Tibial nerve (tissue), 4 donors: ENCODE measurements around the gene LEP. TPM values are rescaled to one million over a fixed set of nuclear protein-coding genes. Genes with fewer than 3 reads are reported as not detected.

Source experiments
- DNase-seq, 2 donors: peaks; one replicate each; pipeline ENCODE4 v3.0.0-alpha.2; 2019; ENCODE audit warnings: low spot score in 2 of 2
- H3K27ac ChIP-seq, 4 donors: fragments of 200-600 bp; sonication (generic) in 3 of 4; one replicate each; pipeline ENCODE4 v1.5.1; 2017 to 2019; ENCODE audit warnings: mild to moderate bottlenecking in 1 of 4
- H3K27me3 ChIP-seq, 2 donors: fragments of 200-600 bp; sonication (generic) in 1 of 2; one replicate each; pipeline versions ENCODE4 v1.5.1 to v1.6.0; 2017 to 2019
- H3K36me3 ChIP-seq, 3 donors: fragments of 200-600 bp; sonication (generic); one replicate each; pipeline ENCODE4 v1.5.1; 2018 to 2019
- H3K4me1 ChIP-seq, 4 donors: fragments of 200-600 bp; sonication (generic) in 3 of 4; one replicate each; pipeline ENCODE4 v1.5.1; 2017 to 2019
- H3K4me3 ChIP-seq, 4 donors: fragments of 200-600 bp; sonication (generic) in 3 of 4; one replicate each; pipeline ENCODE4 v1.5.1; 2017 to 2019; ENCODE audit warnings: mild to moderate bottlenecking in 1 of 4, moderate library complexity in 1 of 4
- H3K9me3 ChIP-seq, 4 donors: fragments of 200-600 bp; sonication (generic) in 3 of 4; one replicate each; pipeline ENCODE4 v1.5.1; 2017 to 2019
- CTCF ChIP-seq, 5 experiments: fragments of 200-600 bp in 3 of 5; fragments of 450-650 bp in 2 of 5; sonication (generic) in 3 of 5; IDR thresholded peaks; one replicate each; pipeline ENCODE4 v1.5.1; 2016 to 2019; ENCODE audit warnings: antibody characterized with exemption in 5 of 5, mild to moderate bottlenecking in 3 of 5, moderate library complexity in 2 of 5
- EP300 ChIP-seq, 2 donors: sonication (generic); formaldehyde crosslinking; IDR thresholded peaks; one replicate each; pipeline ENCODE4 v1.6.1; 2017; ENCODE audit warnings: antibody characterized with exemption in 2 of 2, mild to moderate bottlenecking in 1 of 2
- POLR2A ChIP-seq, 2 donors: fragments of 450-650 bp; IDR thresholded peaks; one replicate each; pipeline ENCODE4 v1.6.1; 2017; ENCODE audit warnings: antibody characterized with exemption in 2 of 2, mild to moderate bottlenecking in 2 of 2, moderate library complexity in 2 of 2
- WGBS, 2 donors: methylation state at CpG; one replicate each; pipeline ENCODE4 v1.1.5; 2018; 5-methylcytosine and 5-hydroxymethylcytosine counted together
- total RNA-seq, 4 donors: library from RNA; depleted of rRNA; stranded (reverse); fragments of >200 nt; gene quantifications; one replicate each; pipeline ENCODE4 v1.1.0, GENCODE V29; 2016

The LEP gene
- total RNA-seq, 4 donors from 2014 or later, result 15.9 to 70.7 (median 40.5) TPM

GRCh38 chr7:128247108-128247507, 6.0 kb downstream of the LEP start:
- Histone ChIP-seq H3K27ac (no peak overlapping the region), H3K27me3 (peaks cover 0 to 14% of the 10 kb centered on the region in 2 donors), H3K4me1 (no peaks in the 10 kb centered on the region), H3K4me3 (no peak overlapping the region), H3K36me3 (no peaks in the 10 kb centered on the region), H3K9me3 (no peaks in the 10 kb centered on the region)
- TF ChIP-seq POLR2A (IDR thresholded peaks at IDR 0.05) (no peak), EP300 (IDR thresholded peaks at IDR 0.05) (no peak), CTCF (IDR thresholded peaks at IDR 0.05) (no peak)
- no peak for DNase-seq
- 64 to 82% methylated on average over 5 of the region's 5 CpGs for WGBS, 2 donors

- no peak overlapping the region for H3K4me3 ChIP-seq
- peaks cover 0 to 9% of the 10 kb centered on the region in 2 donors for H3K27me3 ChIP-seq
- DNase-seq, result no peak
- H3K27ac ChIP-seq, result no peak overlapping the region
- no peak for TF ChIP-seq POLR2A (IDR thresholded peaks at IDR 0.05)
- TF ChIP-seq EP300 (IDR thresholded peaks at IDR 0.05), result no peak
- TF ChIP-seq CTCF (IDR thresholded peaks at IDR 0.05), result no peak
- H3K36me3 ChIP-seq, result no peaks in the 10 kb centered on the region
- H3K9me3 ChIP-seq, result no peaks in the 10 kb centered on the region
- WGBS, 2 donors, result 92 to 94% methylated on average over 7 of the region's 7 CpGs
- no peaks in the 10 kb centered on the region for H3K4me1 ChIP-seq
Observed at GRCh38 chr7:128247640-128248194, 6.6 kb downstream of the LEP start.

- WGBS, 2 donors, result 68 to 74% methylated on average over 4 of the region's 4 CpGs
- no peaks in the 10 kb centered on the region for H3K27me3 ChIP-seq
- no peak overlapping the region for H3K27ac ChIP-seq
- no peaks in the 10 kb centered on the region for H3K36me3 ChIP-seq
- TF ChIP-seq EP300 (IDR thresholded peaks at IDR 0.05) (no peak), CTCF (IDR thresholded peaks at IDR 0.05) (no peak), POLR2A (IDR thresholded peaks at IDR 0.05) (no peak)
- H3K4me3 ChIP-seq, result no peak overlapping the region
- H3K4me1 ChIP-seq, result no peaks in the 10 kb centered on the region
- no peaks in the 10 kb centered on the region for H3K9me3 ChIP-seq
- DNase-seq, result no peak
Observed at GRCh38 chr7:128251337-128251736, 10.3 kb downstream of the LEP start.

GRCh38 chr7:128253701-128254100, 12.6 kb downstream of the LEP start:
- DNase-seq, result no peak
- H3K4me3 ChIP-seq, result no peak overlapping the region
- no peak overlapping the region for H3K27ac ChIP-seq
- no peaks in the 10 kb centered on the region for H3K9me3 ChIP-seq
- TF ChIP-seq POLR2A (IDR thresholded peaks at IDR 0.05) (no peak), CTCF (IDR thresholded peaks at IDR 0.05) (no peak), EP300 (IDR thresholded peaks at IDR 0.05) (no peak)
- no peaks in the 10 kb centered on the region for H3K36me3 ChIP-seq
- H3K27me3 ChIP-seq, result no peaks in the 10 kb centered on the region
- 91% methylated on average over 8 of the region's 8 CpGs for WGBS, 2 donors
- H3K4me1 ChIP-seq, result no peaks in the 10 kb centered on the region

GRCh38 chr7:128254470-128254869, 13.4 kb downstream of the LEP start:
- Histone ChIP-seq H3K9me3 (no peaks in the 10 kb centered on the region), H3K4me3 (no peak overlapping the region), H3K36me3 (no peaks in the 10 kb centered on the region), H3K4me1 (no peaks in the 10 kb centered on the region), H3K27ac (no peak overlapping the region), H3K27me3 (peaks cover 0 to 3% of the 10 kb centered on the region in 2 donors)
- DNase-seq, result no peak
- 75 to 76% methylated on average over 1 to 5 of the region's 5 CpGs for WGBS, 2 donors
- TF ChIP-seq CTCF (IDR thresholded peaks at IDR 0.05) (no peak), POLR2A (IDR thresholded peaks at IDR 0.05) (no peak), EP300 (IDR thresholded peaks at IDR 0.05) (no peak)
